HL-60/S4 treated with phorbol 12-myristate 13-acetate at 8.2 ng/mL for 4 days and 3 days (cell line): ENCODE results near the gene SLC30A2.

Experiments used
- in situ Hi-C: fragments of 300-500 bp; cut with MboI; formaldehyde crosslinking; loops from 2 replicates; pipeline ENCODE4 v1.15.0; 2022; ENCODE audit warnings: low sequenced_read_pairs

The SLC30A2 gene

DNA sequence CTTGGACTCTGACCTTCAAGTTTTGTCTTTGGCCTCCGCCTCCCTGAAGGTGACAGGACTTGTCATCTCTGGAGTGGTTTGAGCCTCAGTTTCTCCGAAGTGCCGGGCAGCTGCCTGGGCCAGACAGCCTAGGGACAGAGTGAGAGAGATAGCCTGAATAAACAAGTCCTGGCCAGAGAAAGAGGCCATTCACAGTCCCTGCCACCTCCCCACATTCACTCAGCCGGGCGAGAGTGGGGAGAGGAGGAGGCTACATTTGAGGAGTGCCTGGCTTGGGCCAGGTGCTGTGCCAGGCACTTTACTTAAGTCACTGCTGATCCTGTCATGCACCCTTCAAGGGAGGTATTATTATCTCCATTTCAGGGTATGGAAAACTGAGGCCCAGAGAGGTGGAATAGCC, 20.9 kb downstream of the SLC30A2 start:
- in situ Hi-C loops: no loop called here

DNA sequence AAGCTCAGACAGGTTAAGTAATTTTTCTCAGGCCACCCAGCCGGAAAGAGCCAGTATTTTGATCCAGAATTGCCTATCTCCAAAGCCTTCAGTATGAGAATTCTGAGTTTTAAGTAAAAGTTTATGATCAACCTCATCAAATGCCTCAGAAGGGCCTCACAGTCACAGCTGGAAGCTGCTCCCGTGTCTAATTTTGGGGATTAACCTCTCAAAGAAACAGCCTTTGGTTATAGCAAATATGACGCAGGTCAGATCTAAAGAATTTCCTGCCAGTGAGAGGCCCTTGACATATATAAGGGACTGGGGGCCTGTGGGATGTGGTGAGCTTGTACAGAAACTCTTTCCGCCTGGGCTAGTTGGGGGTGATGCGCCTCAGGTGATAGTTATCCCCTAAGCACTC, 22.1 kb downstream of the SLC30A2 start:
- in situ Hi-C loops: no loop called here

DNA sequence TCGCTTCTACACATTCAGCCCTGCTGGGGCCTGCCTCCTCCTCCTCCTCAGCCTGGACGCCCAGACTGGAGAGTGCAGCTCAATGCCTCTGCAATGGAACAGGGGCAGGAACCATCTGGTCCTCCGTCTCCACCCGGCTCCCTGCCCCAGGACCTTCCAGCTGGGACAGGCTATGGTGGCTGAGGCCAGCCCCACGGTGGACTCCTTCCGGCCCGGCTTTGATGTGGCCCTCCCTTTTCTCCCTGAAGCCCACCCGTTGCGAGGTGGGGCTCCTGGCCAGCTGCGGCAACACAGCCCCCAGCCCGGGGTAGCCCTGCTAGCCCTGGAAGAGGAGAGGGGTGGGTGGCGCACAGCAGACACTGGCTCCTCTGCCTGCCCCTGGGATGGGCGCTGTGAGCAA, 22.9 kb downstream of the SLC30A2 start:
- in situ Hi-C loops: no loop called here

DNA sequence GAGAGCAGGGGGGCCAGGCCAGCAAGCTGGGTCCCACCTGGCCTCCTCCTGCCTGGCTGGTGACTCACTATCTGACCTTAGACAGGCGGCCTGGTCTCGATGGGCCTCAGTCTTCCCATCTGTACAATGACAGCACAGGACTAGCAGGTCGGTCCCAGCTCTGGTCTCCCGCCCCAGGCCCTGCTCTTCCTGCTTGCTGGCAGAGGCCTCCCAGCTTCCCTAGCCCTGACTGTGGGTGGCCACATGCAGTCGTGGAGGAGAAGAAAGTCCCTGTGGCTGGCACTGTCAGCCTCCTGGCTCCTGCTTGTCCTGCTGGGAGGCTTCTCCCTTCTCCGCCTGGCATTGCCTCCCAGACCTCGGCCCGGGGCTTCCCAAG, 23.5 kb downstream of the SLC30A2 start:
- in situ Hi-C loops: no loop called here

DNA sequence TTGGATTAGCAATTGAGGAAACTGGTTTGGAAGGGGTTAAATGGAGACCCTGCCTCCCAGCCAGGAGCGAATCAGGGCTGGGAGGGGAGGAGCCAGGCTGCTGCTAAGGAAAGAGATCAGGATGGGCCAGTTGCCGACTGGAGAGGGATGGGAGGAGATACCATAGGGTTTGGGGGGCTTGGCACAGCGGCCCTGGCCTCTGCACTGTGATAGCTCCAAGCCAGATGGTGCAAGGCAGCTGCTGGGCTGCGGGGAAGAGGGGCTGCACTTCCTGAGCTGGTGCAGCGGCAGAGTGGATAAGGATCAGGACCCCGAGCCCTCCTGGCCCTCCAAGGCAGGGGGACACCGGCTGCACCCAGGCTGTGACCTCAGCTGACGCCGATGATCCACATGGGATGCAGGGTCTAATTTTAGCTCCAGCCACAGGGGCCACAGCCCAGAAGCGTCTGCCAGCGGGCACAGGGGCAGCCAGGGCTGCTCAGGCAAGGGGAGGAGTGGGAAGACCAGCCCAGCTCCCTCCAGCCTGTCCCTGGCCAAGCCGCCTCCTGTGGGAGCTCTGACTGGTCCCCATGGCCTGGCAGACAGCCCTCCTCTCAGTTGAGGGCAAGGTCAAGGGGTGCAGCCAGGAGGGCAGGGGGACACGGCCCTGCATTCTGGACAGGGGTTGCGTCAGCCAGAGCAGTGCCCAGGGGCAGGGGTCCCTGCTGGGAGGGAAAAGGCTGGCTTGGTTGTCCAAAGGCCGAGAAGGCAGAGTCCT, 24.1 kb downstream of the SLC30A2 start, which contains the start of gene EXTL1:
Gene EXTL1 (plus strand): TSS at position 129 of the 757 bp plus-strand sequence. CDS start 872 bp downstream, outside the sequence.
- in situ Hi-C loops: no loop called here

DNA sequence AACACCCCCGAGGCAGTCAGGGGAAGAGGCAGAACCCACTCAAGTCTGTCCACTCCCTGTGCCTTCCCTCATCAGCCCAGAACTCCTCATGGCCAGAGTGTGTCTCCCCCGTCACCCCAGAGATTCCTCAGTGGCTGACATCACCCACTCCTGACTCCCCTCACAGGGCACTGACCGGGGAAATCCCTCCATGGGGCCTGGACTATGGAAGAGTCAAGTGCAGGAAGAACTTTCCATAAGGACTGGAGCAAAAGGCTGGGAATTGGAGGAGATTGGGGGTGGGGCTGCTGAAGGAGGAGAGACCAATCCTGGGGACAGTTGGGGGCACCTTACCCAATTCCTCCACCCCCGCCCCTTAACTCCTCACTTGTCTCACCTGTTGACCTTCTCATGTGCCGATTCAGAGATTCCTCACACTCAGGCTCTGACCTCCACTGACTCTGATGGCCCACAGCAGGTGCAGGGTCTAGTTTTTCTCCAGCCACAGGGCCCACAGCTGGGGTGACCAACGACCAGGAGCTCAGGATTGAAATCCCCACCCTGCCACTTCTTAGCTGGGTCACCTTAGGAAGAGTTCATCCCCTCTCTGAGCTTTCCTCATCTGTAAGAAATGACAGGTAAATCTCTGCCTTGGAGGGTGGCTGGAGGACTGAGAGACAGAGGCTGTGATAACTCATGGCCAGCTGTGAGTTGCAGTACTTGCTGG, 24.8 kb downstream of the SLC30A2 start:
- in situ Hi-C loops: no loop called here

DNA sequence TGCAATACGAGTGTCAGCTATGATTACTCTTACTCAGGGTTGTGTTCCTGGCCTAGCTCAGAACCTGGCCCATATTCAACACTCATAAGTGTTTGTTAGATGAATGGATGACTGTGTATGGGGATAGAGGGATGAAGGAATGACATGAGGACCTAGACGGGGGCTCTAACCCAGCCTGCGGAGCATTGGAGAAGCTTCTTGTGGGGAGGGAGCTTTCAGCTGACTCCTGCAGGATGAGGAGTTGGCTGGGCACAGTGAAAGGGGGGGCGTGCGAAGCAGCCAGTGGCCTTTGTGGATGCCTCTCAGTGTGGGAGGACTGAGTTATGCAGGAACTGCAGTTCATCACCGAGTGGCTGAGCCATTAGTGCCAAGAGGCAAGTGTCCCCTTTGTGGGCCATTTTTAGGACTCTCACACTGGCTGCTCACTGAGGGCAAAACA, 25.6 kb downstream of the SLC30A2 start:
- in situ Hi-C loops: no loop called here

DNA sequence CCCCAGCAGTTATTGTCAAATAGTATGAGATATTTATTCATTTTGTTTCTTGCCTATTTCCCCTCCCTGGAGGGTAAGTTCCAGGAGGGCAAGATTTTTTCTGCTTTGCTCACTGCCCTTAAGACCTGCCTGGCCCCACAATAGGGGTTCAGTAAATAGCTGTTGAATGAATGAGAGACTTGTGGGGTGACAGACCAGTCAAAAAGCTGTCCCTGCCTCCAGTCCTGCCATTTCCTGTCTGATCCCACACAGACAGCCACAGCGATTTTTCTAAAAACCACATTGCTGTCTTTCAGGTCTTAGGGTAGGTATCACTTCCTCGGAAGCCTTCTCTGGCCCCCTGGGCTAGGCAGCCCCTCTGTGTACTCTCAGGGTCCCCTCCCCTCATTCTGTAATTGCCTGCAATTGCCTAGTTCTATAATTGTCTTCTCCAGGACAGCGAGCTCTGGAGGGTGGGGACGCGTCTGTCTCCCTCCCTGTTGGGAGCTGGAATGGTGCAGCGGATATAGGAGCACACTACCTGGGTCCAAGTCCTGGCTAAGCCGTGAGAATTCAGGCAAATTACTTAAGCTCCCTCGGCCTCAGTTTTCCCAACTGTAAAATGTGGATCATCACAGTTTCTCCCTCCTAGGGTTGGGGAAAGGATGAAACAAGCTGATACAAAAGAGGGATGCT, 26.1 kb downstream of the SLC30A2 start:
- in situ Hi-C loops: no loop called here

DNA sequence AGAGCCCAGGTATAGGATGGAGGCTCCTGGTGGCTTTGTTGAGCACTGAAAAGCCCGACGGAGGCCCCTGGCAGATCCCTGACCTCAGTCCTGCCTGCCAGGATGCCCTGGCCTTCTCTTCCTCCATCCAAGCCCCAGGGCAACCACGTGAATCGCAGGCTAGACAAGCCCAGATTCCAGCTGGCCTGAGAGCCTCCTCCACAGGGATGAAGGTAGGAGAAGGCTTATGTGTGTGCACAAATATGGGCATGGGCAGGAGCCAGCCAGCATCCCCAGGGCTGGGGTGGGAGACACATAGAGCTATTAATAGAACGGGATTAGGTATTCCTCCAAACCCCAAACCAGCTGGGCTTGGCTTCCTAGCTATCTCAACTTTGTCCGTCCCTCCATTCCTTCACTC, 28.3 kb downstream of the SLC30A2 start:
- in situ Hi-C loops: no loop called here

DNA sequence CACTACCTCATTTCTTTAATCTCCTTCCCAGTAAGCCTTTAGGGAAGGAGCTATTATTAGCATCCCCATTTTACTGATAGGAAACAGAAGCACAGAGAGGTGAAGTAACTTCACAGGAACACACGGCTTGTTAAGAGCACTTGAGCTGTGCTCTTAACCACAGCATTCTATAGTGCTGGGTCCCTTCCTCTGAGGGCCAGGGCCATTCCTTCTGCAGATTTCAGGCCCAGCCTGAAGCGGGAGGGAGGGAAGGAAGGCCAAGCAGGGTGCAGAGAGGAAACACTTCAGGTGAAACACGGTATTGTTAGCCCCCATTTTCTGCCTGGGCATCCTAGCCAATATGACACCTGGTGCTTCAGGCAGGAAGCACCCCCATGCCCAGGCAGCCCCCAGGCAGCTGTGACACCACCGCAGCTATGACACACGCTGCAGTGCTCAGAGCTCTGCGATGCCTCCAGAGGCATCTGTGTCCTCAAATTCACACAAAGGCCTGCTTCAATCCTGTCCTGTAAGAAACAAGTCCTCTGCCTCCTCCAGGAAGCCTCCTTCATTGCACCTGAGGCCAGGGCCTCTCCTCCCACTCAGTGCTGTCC, 28.9 kb downstream of the SLC30A2 start:
- in situ Hi-C loops: no loop called here

DNA sequence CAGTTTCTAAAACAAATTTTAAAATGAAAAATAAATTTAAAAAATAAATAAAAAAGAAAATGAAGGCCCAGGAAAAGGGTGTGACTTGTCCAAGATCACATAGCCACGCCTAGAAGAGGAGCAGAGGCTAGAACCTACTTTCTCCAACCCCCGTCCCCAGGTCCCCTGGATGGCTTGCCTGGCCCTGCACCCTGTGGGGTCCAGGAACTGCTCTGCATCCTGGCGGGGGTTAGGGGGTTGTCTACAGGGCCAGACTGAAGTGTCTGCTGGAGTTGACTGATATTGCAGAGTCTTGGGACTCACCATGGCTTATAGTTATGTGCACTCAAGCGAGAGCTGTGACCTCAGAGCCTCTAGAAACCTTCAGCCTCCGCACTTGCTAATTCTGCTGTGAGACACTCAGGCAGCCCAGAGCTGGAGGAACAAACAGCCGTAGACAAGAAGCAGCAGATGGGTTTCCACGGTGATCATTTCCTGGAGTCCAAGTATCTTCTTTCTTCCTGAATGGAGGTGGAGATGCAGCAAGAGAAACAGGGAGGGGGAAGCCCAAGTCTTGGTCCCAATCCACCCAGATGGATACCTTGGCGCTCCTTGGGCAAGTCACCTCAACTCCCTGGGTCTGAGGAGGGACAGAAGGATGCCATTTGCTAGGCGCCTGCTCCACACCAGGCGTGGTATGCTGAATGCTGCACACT, 29.5 kb downstream of the SLC30A2 start:
- in situ Hi-C loops: no loop called here

DNA sequence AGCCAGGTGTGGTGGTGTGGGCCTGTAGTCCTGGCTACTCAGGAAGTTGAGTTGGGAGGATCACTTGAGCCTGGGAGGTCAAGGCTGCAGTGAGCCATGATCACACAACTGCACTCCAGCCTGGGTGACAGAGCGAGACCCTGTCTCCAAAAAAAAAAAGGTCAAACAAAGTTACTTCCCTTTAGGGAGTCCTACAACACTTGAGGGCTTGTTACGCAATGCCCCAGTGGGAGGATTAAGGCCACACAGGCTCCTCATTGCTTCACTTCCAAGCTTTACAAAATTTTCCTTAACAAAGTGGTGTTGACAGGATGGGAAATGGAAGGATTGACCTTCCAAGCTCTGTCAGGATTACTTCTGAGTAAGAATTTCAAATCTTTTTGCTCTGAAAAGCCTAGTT, 30.6 kb downstream of the SLC30A2 start:
- in situ Hi-C loops: no loop called here

DNA sequence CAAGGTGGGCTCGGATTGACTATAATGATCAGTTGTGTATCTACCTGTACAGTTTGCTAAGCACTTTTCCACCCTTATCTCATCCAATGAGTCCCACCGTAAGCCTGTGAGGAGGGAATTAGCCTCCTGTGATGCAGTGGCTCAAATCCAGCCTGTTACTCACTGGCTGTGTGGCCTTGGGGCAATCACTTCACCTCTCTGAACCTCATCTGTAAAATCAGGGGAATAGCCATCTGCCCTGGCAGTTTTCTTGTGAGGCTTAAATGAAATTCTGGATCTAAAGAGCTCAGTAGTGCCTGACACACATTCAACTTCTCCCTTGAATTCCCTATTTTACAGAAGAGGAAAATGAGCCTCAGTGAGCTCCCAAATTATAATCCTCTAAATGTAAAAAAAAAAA, 31.7 kb downstream of the SLC30A2 start:
- in situ Hi-C loops: no loop called here

DNA sequence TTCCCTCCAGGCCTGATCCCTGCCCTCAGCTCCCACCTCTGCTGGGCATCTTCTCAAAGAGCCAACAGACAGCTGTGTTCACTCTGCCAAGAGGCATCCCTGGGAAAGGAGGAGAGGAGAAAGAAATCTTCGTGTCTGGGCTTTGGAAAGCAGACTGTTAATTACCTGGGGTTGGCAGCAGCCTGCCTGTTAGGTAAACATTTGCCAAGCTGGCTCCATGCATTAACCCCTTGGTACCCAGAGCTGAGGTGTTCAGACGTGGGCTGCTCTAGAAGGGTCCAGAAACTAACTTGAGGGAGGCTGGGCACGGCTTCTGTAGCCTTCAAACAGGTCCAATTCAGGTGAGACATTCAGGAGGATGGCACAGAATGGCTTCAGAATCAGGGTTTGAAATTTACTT, 33.1 kb downstream of the SLC30A2 start:
- in situ Hi-C loops: no loop called here

DNA sequence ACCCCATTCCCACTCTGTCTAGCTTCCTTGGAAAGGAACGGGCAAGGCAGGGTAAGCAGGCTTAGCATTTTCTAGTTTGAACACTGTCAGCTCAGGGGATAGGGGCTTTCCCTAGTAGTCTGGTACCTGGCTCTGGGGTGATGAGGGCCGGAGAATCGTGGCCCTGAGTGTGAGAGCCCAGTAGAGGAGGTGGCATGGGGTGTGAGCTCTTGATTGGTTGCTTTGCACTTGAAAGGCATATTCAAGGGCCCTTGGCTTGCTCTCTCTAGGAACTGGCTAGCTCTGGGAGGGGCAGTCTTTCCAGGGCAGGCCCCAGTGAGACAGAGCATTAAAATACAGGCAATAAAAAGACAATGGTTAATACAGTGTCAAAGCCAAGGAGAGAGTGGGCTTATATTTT, 35.1 kb downstream of the SLC30A2 start:
- in situ Hi-C loops: no loop called here

DNA sequence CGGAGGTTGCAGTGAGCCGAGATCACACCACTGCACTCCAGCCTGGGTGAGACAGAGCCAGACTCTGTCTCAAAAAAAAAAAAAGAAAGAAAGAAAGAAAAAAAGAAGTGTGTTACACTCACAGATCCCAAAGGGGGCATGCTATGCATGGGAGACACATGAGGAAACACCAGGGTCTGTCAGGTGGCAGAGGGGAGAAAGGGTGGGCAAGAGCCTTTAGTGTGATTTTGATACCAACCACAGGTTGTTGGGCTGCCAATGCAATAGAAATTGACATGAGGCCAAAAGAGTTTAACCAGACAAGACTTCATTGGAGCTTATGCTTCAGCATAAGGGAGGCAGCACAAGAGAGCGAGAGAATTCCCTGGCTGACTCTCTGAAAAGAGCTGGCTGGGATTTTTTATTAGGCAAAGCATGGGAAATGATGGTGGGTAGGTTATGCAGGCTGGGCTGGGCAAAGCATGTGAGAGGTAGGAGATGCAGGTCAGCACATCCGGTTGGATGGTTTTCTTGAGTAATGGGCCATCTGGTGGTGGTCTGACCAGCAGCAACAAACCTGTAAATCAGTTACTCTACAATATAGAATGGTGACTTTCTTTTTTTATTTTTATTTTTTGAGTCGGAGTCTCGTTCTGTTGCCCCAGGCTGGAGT, 36.0 kb downstream of the SLC30A2 start:
- in situ Hi-C loops: no loop called here

DNA sequence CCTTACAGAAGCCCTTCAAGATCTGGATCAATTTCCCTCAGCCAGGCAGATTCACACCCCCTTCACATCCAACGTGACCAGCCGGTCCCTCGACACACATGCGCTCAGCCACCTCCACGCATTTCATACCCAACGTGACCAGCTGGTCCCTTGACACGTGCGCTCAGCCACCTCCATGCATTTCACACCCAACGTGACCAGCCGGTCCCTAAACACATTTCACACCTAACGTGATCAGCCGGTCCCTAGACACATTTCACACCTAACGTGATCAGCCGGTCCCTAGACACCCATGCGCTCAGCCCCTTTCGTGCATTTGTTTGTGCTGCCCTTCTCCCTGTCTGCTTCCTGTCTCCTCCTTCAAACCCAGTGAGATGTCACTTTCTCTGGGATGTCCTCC, 39.2 kb downstream of the SLC30A2 start:
- in situ Hi-C loops: no loop called here

DNA sequence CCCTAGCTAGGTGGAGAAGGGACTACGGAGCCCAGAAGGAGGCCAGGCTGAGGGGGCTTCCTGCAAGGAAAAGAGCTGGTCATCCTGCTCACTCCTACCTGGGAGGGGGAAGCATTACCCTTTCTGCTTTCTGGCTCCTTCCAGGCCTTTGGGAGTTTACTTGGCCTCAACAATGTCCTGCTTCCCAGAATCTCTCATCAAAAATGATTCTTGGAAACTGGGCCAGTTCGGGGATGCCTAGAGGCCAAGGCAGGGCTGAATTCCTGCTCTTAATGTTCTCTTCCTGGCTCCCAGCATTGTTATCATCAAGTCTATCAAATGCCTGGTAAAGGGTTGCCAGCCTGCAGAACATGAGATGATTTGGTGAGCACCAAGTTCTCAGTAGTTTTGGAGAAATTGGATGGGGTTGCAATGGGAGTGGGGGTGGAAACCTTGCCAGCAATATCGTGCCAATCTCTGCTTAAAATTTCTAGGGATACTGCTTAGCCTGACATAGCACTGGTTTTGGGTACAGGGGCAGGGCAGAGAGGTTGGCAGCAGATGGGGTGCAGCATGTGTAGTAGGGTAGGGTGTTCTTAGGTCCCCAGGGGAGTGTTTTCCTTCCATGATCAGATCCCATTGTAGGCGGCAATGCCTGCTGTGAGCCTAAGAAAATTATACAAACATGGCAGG, 40.3 kb downstream of the SLC30A2 start:
- in situ Hi-C loops: no loop called here

DNA sequence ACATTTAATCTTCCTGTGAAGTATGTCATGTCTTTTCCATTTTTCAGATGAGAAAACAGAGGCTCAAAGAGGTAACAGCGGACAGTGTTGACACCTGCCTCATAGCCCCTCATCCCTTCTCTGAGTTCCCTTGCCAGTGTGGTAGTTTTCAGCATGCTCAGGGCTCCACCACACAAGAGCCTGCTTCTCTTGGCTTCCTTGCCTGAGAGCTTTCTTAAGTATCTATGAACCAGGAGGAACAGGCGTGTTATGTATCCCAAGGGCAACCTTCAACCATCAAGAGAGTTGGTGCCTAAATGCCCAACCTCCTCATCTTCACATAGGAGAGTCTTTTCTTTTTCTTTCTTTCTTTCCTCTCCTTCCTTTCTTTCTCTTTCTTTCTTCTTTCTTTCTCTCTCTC, 42.2 kb downstream of the SLC30A2 start:
- in situ Hi-C loops: no loop called here

DNA sequence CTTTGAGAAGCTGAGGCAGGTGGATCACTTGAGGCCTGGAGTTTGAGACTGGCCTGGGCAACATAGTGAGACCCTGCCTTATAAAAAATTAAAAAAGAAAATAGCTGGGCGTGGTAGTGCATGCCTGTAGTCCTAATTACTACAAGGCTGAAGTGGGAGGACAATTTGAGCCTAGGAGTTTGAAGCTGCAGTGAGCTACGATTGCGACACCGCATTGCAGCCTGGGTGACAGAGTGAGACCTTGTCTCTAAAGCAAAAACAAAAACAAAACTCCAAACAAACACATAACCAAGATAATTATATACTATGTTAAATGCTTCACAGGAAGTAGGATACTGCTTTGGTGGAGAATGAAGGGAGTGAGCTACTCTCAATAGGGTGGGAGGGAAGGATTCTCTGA, 42.7 kb downstream of the SLC30A2 start:
- in situ Hi-C loops: no loop called here
